BJ (cell line): ENCODE data around the gene ZFP92. TPM values are rescaled to one million over a fixed set of nuclear protein-coding genes. Genes with fewer than 3 reads are reported as not detected.

ENCODE experiments used
- CTCF ChIA-PET: fragments of 350-600 bp; formaldehyde crosslinking; extraction: SDS; loops from one replicate; lab custom pipeline; 2021; ENCODE audit warnings: antibody characterized with exemption, inconsistent platforms; lab: Yijun Ruan, JAX
- POLR2A ChIA-PET: fragments of 300-600 bp; sonication (Branson Sonifier 250); formaldehyde crosslinking; extraction: SDS; loops from one replicate; lab custom pipeline; 2021; ENCODE audit warnings: antibody characterized with exemption; lab: Charles Lee
- DNase-seq: peaks from one replicate; pipeline ENCODE4 v3.0.0-alpha.2; 2011; ENCODE audit warnings: low read depth
- H3K27me3 ChIP-seq: 2 replicates; pipeline ENCODE4 v1.6.0; 2011; ENCODE audit warnings: low read length; ENCODE audit not compliant: control insufficient read depth, insufficient read depth
- H3K36me3 ChIP-seq: 2 replicates; pipeline ENCODE4 v1.5.1; 2011; ENCODE audit warnings: low read length; ENCODE audit not compliant: control insufficient read depth, insufficient read depth
- H3K4me3 ChIP-seq: 2 replicates; pipeline ENCODE4 v1.5.1; 2011; ENCODE audit warnings: low read depth, mild to moderate bottlenecking, control low read depth, low read length
- polyA plus RNA-seq: library from polyadenylated mRNA; depleted of rRNA; stranded (reverse); fragments of >200 nt; gene quantifications from 2 replicates; pipeline ENCODE4 v1.2.3, GENCODE V29; 2011
- TF ChIP-seq, protein P1 (sequence below): IDR thresholded peaks from 2 replicates; pipeline ENCODE4 v1.5.1; 2011; ENCODE audit warnings: low read depth, mild to moderate bottlenecking, control low read depth, inconsistent platforms, low read length, moderate library complexity; ENCODE audit not compliant: insufficient read depth

ZFP92 gene
- polyA plus RNA-seq, 1 experiment = 0.36 TPM

DNA sequence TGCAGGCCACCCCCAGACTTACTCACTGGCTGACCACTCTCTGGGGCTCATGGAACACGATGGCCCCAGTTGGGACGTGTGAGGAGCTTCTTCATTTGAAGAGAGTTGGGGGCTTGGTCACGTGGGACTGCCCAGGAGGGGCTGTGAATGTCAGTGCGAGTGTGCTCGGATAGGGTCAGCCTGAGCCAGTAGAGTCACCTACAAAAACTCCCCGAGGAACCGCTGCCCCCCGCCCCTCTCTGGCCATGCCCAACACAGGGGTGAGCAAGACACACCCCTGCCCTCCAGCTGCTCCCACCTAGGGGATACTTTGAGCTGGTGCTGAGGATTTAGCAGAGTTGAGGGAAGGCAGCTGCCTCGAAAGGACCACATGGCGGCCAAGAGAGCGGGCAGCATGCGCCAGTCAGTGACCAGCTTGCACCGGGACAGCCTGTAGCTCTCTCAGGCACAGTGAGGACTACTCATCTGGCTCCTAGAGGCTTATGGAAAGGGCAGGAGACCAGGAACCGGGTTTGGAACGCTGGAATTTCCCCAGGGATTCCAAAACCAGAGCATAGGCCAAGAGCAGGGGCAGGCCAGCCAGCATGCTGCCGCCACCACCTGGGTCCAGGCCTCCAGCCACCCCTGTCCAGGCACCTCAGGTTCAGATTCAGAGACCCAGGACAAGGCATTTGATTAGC, 18.5 kb upstream of the ZFP92 start:
- TF ChIP-seq, protein P1, sequence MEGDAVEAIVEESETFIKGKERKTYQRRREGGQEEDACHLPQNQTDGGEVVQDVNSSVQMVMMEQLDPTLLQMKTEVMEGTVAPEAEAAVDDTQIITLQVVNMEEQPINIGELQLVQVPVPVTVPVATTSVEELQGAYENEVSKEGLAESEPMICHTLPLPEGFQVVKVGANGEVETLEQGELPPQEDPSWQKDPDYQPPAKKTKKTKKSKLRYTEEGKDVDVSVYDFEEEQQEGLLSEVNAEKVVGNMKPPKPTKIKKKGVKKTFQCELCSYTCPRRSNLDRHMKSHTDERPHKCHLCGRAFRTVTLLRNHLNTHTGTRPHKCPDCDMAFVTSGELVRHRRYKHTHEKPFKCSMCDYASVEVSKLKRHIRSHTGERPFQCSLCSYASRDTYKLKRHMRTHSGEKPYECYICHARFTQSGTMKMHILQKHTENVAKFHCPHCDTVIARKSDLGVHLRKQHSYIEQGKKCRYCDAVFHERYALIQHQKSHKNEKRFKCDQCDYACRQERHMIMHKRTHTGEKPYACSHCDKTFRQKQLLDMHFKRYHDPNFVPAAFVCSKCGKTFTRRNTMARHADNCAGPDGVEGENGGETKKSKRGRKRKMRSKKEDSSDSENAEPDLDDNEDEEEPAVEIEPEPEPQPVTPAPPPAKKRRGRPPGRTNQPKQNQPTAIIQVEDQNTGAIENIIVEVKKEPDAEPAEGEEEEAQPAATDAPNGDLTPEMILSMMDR = no peak
- ChIA-PET POLR2A (no interaction called here), CTCF (no interaction called here)
- Histone ChIP-seq H3K27me3 (no peaks in the 10 kb centered on the region), H3K36me3 (no peaks in the 10 kb centered on the region), H3K4me3 (no peak overlapping the region)
- no peak for DNase-seq

DNA sequence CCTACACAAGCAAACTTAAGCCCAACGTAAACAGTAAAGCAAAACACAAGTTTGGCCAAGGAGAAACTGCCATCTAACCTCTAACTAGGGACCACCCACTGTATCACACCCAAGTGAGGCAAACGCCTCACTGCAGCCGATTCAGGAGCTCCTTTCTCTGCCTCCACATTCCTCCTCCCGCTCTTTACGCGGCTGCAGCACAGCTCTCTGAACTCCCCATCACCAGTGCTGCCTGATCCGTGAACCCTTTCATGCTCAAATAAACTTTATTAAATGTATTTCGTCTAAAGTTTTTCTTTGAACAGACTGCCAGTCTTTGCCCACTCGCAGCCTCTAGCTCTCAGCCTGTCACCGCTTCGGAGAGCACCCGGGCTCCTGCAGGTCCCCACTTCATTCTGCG, 16.7 kb upstream of the ZFP92 start:
- CTCF ChIA-PET = interaction anchor here (0.6 to 1.1 kb wide), 2 partner anchors 43 to 425 kb away, joined by 3 to 4 read pairs; no protein-coding TSS in a partner anchor
- no peak for DNase-seq
- Histone ChIP-seq H3K27me3 (no peaks in the 10 kb centered on the region), H3K4me3 (no peak overlapping the region), H3K36me3 (no peaks in the 10 kb centered on the region)
- TF ChIP-seq, protein P1 = no peak
- POLR2A ChIA-PET = no interaction called here

DNA sequence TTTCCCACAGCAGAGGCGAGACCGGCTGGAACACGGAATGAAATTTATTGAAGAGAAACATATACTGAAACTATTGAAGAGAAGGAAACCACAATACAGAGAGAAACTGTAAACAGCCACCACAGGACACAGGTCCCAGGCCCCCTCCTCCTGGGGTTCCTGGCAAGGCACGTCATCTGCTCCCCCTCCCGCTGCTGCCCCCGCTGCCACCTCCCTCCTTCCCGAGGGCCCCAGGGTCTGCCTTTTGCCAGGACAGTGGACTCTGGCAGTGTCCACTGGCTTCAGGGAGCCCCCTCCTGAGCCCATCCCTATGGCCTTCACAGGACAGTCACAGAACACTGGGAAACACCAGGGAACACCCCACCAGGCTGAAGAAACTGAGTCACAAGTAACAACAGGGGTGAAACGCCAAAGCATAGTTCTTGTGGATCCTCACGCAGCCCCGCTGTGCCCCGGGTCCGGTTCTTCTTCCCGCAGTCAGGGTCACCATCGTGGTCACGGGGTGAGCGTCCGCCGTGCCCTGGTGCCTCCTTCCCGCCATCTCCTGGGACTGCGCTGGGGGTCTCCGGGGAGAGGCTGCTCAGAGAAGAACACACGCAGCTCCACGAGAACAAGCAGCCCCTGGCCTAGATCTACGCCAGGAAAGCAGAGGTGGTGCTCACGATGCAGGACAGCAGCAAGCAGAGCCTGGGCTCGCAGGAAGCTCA, 15.5 kb upstream of the ZFP92 start:
- TF ChIP-seq, protein P1 = no peak
- POLR2A ChIA-PET = no interaction called here
- Histone ChIP-seq H3K36me3 (no peaks in the 10 kb centered on the region), H3K4me3 (no peak overlapping the region), H3K27me3 (no peaks in the 10 kb centered on the region)
- no peak for DNase-seq
- CTCF ChIA-PET = no interaction called here

DNA sequence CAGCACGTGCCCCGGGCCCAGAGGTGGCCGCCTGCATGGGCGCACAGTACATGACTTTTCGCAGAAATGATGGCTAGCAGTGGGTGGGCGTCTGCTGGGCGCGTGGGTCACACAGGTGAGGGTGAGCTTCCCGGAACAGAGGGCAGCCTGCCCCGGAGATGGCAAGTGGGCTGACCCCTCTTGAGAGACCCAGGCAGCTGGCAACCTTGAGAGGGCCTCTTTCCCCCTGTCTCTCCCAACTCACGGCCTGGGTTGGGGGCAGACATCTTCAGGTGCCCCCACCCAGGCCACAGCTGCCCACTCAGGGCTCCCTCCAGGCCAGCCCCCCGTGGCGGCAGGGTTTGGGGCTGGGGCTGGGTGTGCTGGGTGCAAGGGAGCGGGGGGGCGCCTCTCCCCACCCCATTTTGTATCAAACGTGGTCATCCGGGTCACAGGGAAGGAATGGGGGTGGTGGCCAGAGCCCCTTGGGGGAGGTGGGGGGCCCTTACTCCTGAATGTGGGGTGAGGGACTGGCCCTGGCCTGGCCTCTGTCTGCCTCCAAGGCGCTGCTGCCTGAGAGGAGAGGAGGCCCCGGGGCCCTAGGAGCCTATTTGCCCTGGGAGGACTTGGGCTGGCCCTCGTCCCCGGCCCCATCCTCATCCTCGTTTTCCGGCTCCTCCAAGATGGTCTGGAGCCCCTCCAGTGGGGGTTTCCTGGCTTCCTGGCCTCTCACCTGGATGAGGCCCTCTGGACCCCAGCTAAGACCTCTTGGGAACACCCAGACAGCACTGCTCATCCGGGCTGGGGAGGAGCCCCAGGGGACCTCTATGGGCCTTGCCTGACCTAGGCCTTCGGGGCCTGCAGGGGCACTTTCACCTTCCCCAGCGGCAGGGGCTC, 14.7 kb upstream of the ZFP92 start:
- TF ChIP-seq, protein P1 = no peak
- H3K36me3 ChIP-seq = no peaks in the 10 kb centered on the region
- H3K4me3 ChIP-seq = no peak overlapping the region
- POLR2A ChIA-PET = no interaction called here
- CTCF ChIA-PET = no interaction called here
- H3K27me3 ChIP-seq = no peaks in the 10 kb centered on the region
- no peak for DNase-seq
